Activated CD8-positive, alpha-beta T cell treated with anti-CD3 and anti-CD28 coated beads for 36 hours (primary cell): Measurements from ENCODE around the gene YAE1. TPM values are rescaled to one million over a fixed set of nuclear protein-coding genes. Genes with fewer than 3 reads are reported as not detected.

Experiments used
- ATAC-seq: fragments of 200-7000 bp; cut with Tn5 transposase; one replicate; pipeline ENCODE4 v1.10.0; 2021; ENCODE audit warnings: mild to moderate bottlenecking, moderate library complexity
- CTCF ChIA-PET: fragments of 350-600 bp; sonication (Branson Sonifier 250); formaldehyde crosslinking; loops from one replicate; lab custom pipeline; 2021; ENCODE audit warnings: antibody characterized with exemption; lab: Charles Lee
- POLR2A ChIA-PET: fragments of 350-600 bp; sonication (Branson Sonifier 250); formaldehyde crosslinking; loops from one replicate; lab custom pipeline; 2021; ENCODE audit warnings: antibody characterized with exemption; lab: Charles Lee
- DNase-seq: peaks from one replicate; pipeline ENCODE4 v3.0.0-alpha.2; 2020
- H3K27ac Mint-ChIP-seq: one replicate; pipeline ENCODE4 v1.8.0; 2021; ENCODE audit warnings: mild to moderate bottlenecking, mixed read lengths
- H3K27me3 Mint-ChIP-seq: one replicate; pipeline ENCODE4 v1.8.0; 2021; ENCODE audit warnings: mixed read lengths
- H3K36me3 Mint-ChIP-seq: one replicate; pipeline ENCODE4 v1.8.0; 2021; ENCODE audit warnings: low read depth, mixed read lengths
- H3K4me1 Mint-ChIP-seq: one replicate; pipeline ENCODE4 v1.8.0; 2021; ENCODE audit warnings: low read depth, mixed read lengths
- H3K4me3 Mint-ChIP-seq: one replicate; pipeline ENCODE4 v1.8.0; 2021; ENCODE audit warnings: mild to moderate bottlenecking, moderate library complexity, mixed read lengths
- H3K9me3 Mint-ChIP-seq: one replicate; pipeline ENCODE4 v1.8.0; 2021; ENCODE audit warnings: mixed read lengths
- CTCF ChIP-seq: fragments of 200-600 bp; IDR thresholded peaks from one replicate; pipeline ENCODE4 v1.8.0; 2022; ENCODE audit warnings: antibody characterized with exemption, mild to moderate bottlenecking
- intact Hi-C: fragments of 100-400 bp; cut with micrococcal nuclease; formaldehyde crosslinking; loops from one replicate; pipeline ENCODE4 v1.10.0; 2022
- total RNA-seq, 2 experiments: library from RNA; stranded (reverse); gene quantifications; one replicate each; pipeline ENCODE4 v1.2.3, GENCODE V29; 2021

Gene YAE1
- total RNA-seq, 2 experiments from 2014 or later = 9.6 to 10.9 TPM

- intact Hi-C loops = no loop called here
- no peak overlapping the region for H3K27ac Mint-ChIP-seq
- no peak overlapping the region for H3K4me3 Mint-ChIP-seq
- POLR2A ChIA-PET = no interaction called here
- H3K9me3 Mint-ChIP-seq = no peaks in the 10 kb centered on the region
- no peaks in the 10 kb centered on the region for H3K4me1 Mint-ChIP-seq
- CTCF ChIA-PET = no interaction called here
- peaks cover 7% of the 10 kb centered on the region for H3K27me3 Mint-ChIP-seq
- H3K36me3 Mint-ChIP-seq = no peaks in the 10 kb centered on the region
- ATAC-seq = no peak
- no peak for DNase-seq
- no peak for TF ChIP-seq CTCF
Observed at GRCh38 chr7:39527296-39527695, 38.9 kb upstream of the YAE1 start.

- CTCF ChIA-PET = no interaction called here
- no peaks in the 10 kb centered on the region for H3K36me3 Mint-ChIP-seq
- no peak for TF ChIP-seq CTCF
- POLR2A ChIA-PET = no interaction called here
- peaks cover 7% of the 10 kb centered on the region for H3K27me3 Mint-ChIP-seq
- no peaks in the 10 kb centered on the region for H3K4me1 Mint-ChIP-seq
- no peak overlapping the region for H3K27ac Mint-ChIP-seq
- no peak overlapping the region for H3K4me3 Mint-ChIP-seq
- DNase-seq = no peak
- no peak for ATAC-seq
- no peaks in the 10 kb centered on the region for H3K9me3 Mint-ChIP-seq
- intact Hi-C loops = no loop called here
Observed at GRCh38 chr7:39527951-39528350, 38.3 kb upstream of the YAE1 start.

GRCh38 chr7:39528849-39529248 is 37.4 kb upstream of the YAE1 start:
- DNase-seq (no peak), ATAC-seq (no peak)
- H3K27ac Mint-ChIP-seq = no peak overlapping the region
- ChIA-PET POLR2A (no interaction called here), CTCF (interaction anchor here (1.4 kb wide), 1 partner anchor 9 kb away, joined by 3 read pairs; no protein-coding TSS in a partner anchor)
- H3K27me3 Mint-ChIP-seq = peaks cover 4% of the 10 kb centered on the region
- intact Hi-C loops = no loop called here
- H3K36me3 Mint-ChIP-seq = no peaks in the 10 kb centered on the region
- no peak overlapping the region for H3K4me3 Mint-ChIP-seq
- no peaks in the 10 kb centered on the region for H3K4me1 Mint-ChIP-seq
- no peaks in the 10 kb centered on the region for H3K9me3 Mint-ChIP-seq
- TF ChIP-seq CTCF = no peak

GRCh38 chr7:39529582-39529981 is 36.6 kb upstream of the YAE1 start:
- CTCF ChIA-PET = interaction anchor here (1.4 kb wide), 1 partner anchor 9 kb away, joined by 3 read pairs; no protein-coding TSS in a partner anchor
- Mint-ChIP-seq H3K36me3 (no peaks in the 10 kb centered on the region), H3K4me1 (no peaks in the 10 kb centered on the region), H3K4me3 (no peak overlapping the region), H3K9me3 (no peaks in the 10 kb centered on the region), H3K27me3 (peaks cover 4% of the 10 kb centered on the region), H3K27ac (no peak overlapping the region)
- ATAC-seq (no peak), DNase-seq (no peak)
- intact Hi-C loops = no loop called here
- POLR2A ChIA-PET = no interaction called here
- no peak for TF ChIP-seq CTCF

GRCh38 chr7:39530971-39531370 is 35.2 kb upstream of the YAE1 start:
- TF ChIP-seq CTCF = no peak
- intact Hi-C loops = no loop called here
- no peaks in the 10 kb centered on the region for H3K4me1 Mint-ChIP-seq
- ATAC-seq (no peak), DNase-seq (no peak)
- ChIA-PET CTCF (no interaction called here), POLR2A (no interaction called here)
- no peaks in the 10 kb centered on the region for H3K36me3 Mint-ChIP-seq
- H3K27ac Mint-ChIP-seq = no peak overlapping the region
- no peak overlapping the region for H3K4me3 Mint-ChIP-seq
- peaks cover 2% of the 10 kb centered on the region for H3K27me3 Mint-ChIP-seq
- no peaks in the 10 kb centered on the region for H3K9me3 Mint-ChIP-seq
